Aorta (tissue), 5 donors: Measurements from ENCODE around the gene SCD. TPM values are rescaled to one million over a fixed set of nuclear protein-coding genes. Genes with fewer than 3 reads are reported as not detected.

ENCODE experiments used
- ATAC-seq: fragments of 200-7000 bp; cut with Tn5 transposase; one replicate; pipeline ENCODE4 v1.9.1; 2022; ENCODE audit warnings: moderate library complexity; ENCODE audit not compliant: low FRiP score
- DNase-seq, 2 donors: peaks; one replicate each; pipeline ENCODE4 v3.0.0-alpha.2; 2020
- H3K27ac ChIP-seq, 2 donors: one replicate each; pipeline ENCODE4 v1.5.1; 2013; ENCODE audit warnings: low read length in 2 of 2, mild to moderate bottlenecking in 2 of 2, moderate library complexity in 2 of 2, control low read depth in 1 of 2, inconsistent platforms in 1 of 2, low read depth in 1 of 2
- H3K27me3 ChIP-seq, 2 donors: one replicate each; pipeline ENCODE4 v1.6.1; 2013; ENCODE audit warnings: control low read depth in 1 of 2, low read length in 1 of 2, mild to moderate bottlenecking in 1 of 2, moderate library complexity in 1 of 2; ENCODE audit not compliant: insufficient read depth in 2 of 2, control insufficient read depth in 1 of 2
- H3K36me3 ChIP-seq, 2 donors: one replicate each; pipeline ENCODE4 v1.6.1; 2013; ENCODE audit warnings: control low read depth in 1 of 2, low read length in 1 of 2, mild to moderate bottlenecking in 1 of 2; ENCODE audit not compliant: insufficient read depth in 2 of 2, control insufficient read depth in 1 of 2
- H3K4me1 ChIP-seq, 2 donors: one replicate each; pipeline ENCODE4 v1.6.1; 2013; ENCODE audit warnings: low read length in 2 of 2, control low read depth in 1 of 2, mild to moderate bottlenecking in 1 of 2, moderate library complexity in 1 of 2; ENCODE audit not compliant: insufficient read depth in 2 of 2, control insufficient read depth in 1 of 2
- H3K4me3 ChIP-seq, 2 donors: one replicate each; pipeline ENCODE4 v1.5.1; 2013; ENCODE audit warnings: low read length in 2 of 2, control low read depth in 1 of 2, mild to moderate bottlenecking in 1 of 2
- H3K9me3 ChIP-seq: one replicate; pipeline ENCODE4 v1.6.1; 2013; ENCODE audit warnings: mild to moderate bottlenecking, low read length; ENCODE audit not compliant: control insufficient read depth
- WGBS, 2 donors: extraction: QIAGEN DNeasy Blood & Tissue Kit; methylation state at CpG; one replicate each; pipeline ENCODE4 v1.1.7; 2013; 5-methylcytosine and 5-hydroxymethylcytosine counted together
- intact Hi-C, 2 donors: fragments of 100-400 bp; cut with DNase I; formaldehyde crosslinking; loops; one replicate each; pipeline versions ENCODE4 v1.14.2 to v1.15.0; 2022
- polyA plus RNA-seq, 2 donors: library from polyadenylated mRNA; stranded (reverse); fragments of 200-250 nt; gene quantifications; one replicate each; pipeline ENCODE4 v1.2.3, GENCODE V29; 2013
- total RNA-seq, 2 donors: library from RNA; stranded (reverse); fragmentation: NEBNext Ultra II Directional; extraction: Animal tissue kit (Norgen Biotek cat#: 25700); gene quantifications; one replicate each; pipeline ENCODE4 v1.2.1, GENCODE V29; 2021
- donor health status: healthy with polysubstance abuse.
- donor health status: Bipolar disorder and iron deficiency.
- donor health status: DM: no; HTN: no; CAD: no.
- donor health status: DM: no; HTN: no; CAD: no.
- donor health status: DM: yes; HTN: yes; CAD: no.

SCD gene
- total and polyA plus RNA-seq, 4 donors, result 1.6 to 47.3 (median 17.7) TPM

DNA sequence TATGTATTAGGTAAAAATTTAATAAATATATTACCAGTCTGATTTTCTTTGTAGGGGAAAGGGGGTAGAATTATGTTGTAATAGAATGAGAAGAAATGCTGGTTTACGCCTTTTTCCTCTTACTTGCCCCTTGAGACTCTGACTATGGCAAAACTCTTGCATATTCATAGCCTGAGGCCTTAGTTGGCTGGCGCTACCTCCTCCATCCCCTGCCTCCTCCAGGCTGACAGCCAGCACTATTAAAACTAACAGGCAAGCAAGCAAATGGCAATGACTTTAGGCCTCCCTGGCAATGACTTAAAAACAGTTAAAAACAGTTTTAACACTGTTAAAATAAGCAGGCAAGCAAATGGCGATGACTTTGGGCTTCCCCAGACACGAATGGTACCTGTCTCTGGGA lies 31.4 kb upstream of the SCD start:
- ATAC-seq, result no peak
- WGBS, 2 donors, result 68 to 79% methylated on average over 4 of the region's 4 CpGs

DNA sequence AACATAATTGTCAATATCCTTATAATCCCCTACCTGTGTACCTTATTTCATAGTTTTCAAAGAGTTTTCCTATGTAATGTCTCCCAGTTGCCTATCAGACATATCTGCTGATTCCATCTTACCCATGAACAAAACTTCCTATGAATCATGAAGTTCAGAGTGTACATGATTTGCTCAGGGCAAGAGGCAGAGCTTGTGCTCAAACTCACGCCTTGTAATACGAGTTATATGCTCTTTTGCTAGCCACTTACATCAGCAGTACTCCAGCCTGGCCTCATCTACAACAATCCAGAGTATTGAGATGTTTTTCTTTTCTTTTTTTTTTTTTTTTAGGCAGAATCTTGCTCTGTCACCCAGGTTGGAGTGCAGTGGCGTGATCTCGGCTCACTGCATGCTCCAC lies 28.8 kb upstream of the SCD start:
- no peak overlapping the region for H3K4me3 ChIP-seq
- ATAC-seq (no peak), DNase-seq (no peak)
- H3K9me3 ChIP-seq, result no peaks in the 10 kb centered on the region
- intact Hi-C loops, result no loop called here
- H3K36me3 ChIP-seq, result no peaks in the 10 kb centered on the region
- H3K27ac ChIP-seq, result no peak overlapping the region
- WGBS, 2 donors, result 79% methylated on average over 4 of the region's 4 CpGs
- no peaks in the 10 kb centered on the region for H3K27me3 ChIP-seq
- no peaks in the 10 kb centered on the region for H3K4me1 ChIP-seq

More for the DNA sequence above, 31.4 kb upstream of the SCD start:
- no peak for DNase-seq
- intact Hi-C loops, result no loop called here
- Histone ChIP-seq H3K4me3 (no peak overlapping the region), H3K36me3 (no peaks in the 10 kb centered on the region), H3K27ac (no peak overlapping the region), H3K9me3 (no peaks in the 10 kb centered on the region), H3K27me3 (peaks cover 0 to 1% of the 10 kb centered on the region in 2 donors), H3K4me1 (no peaks in the 10 kb centered on the region)

- Histone ChIP-seq H3K4me3 (no peak overlapping the region), H3K27me3 (no peaks in the 10 kb centered on the region), H3K9me3 (no peaks in the 10 kb centered on the region), H3K27ac (no peak overlapping the region), H3K4me1 (no peaks in the 10 kb centered on the region), H3K36me3 (no peaks in the 10 kb centered on the region)
- WGBS, 2 donors, result 36% methylated on average over 1 of the region's 1 CpG
- ATAC-seq, result no peak
- intact Hi-C loops, result no loop called here
- no peak for DNase-seq
Measured at GRCh38 chr10:100319707-100320402, 27.2 kb upstream of the SCD start.

DNA sequence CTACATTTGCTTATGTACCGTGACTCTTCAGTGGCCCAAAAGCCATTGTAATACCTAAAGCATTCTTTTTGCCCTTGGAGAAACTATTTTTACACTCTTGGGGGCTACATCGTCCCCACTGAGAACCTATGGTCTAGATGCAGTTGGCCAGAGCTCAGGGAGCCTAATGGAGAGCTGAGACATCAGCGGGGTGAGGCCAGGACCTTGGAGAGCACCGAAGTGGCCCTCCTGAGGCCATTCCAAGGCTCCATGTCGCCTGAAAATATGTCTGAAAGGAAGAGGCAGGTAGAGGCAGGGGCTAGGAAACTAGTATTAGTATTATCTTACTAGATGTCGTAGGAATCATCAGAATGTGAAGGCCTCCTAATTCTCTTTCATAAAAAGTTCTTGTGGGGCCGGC lies 21.9 kb upstream of the SCD start:
- Histone ChIP-seq H3K27ac (no peak overlapping the region), H3K4me3 (no peak overlapping the region), H3K27me3 (peaks cover 0 to 2% of the 10 kb centered on the region in 2 donors), H3K4me1 (no peaks in the 10 kb centered on the region), H3K9me3 (no peaks in the 10 kb centered on the region), H3K36me3 (no peaks in the 10 kb centered on the region)
- 38 to 40% methylated on average over 7 of the region's 7 CpGs for WGBS, 2 donors
- no peak for DNase-seq
- no peak for ATAC-seq
- intact Hi-C loops, result no loop called here

DNA sequence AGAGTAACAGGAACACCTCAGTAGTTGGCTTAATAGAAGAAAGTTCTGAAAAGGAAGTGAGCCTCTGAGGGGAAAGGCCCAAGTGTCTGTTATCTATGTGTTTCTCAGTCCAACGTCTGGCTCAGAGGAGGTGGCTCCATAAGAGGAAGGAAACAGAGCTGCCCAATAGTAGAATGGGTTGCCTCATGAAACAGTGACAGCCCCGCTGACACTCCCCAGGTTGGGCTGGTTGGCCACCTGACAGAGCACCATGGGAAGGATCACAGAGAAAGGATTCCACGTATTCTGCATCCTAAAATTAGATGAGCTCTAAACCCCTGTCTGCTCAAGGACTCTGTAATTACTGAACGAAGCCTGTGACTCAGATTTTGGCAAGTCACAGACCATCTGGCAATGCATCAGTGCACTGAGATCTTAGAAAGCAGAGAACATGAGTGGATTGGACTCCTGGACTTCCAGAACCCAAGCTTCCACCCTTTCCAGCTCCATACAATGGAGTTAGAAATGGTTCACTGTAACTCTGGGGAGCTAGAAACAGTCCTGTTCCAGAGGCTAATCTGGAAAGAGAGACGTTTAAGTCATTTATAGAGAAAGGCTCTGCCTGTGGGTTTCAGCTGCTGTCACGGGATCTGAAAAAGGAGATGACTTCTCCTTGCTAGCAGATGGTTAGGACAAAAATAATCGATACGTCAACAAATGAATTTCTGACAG lies 19.9 kb upstream of the SCD start:
- H3K27me3 ChIP-seq, result peaks cover 0 to 2% of the 10 kb centered on the region in 2 donors
- peak; percentile 56 for ATAC-seq
- peak in 1 of 2 donors; percentile 57 for DNase-seq

DNA sequence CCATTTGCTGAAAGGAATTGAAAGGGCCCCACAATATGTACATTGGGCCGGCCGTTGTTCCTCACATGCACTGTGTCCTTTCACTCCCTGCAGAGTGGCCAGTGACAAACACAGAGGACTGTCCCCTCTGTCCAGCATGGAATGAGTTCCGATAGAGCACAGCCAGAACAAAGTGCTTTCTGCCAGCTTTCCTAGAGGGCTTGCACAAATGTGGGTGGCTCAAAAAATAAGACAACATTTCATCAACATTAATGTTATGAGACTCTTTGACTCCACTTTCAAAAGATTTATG lies 19.4 kb upstream of the SCD start:
- H3K9me3 ChIP-seq, result no peaks in the 10 kb centered on the region
- no peaks in the 10 kb centered on the region for H3K36me3 ChIP-seq
- H3K4me3 ChIP-seq, result no peak overlapping the region
- no peaks in the 10 kb centered on the region for H3K4me1 ChIP-seq
- intact Hi-C loops, result no loop called here
- H3K27me3 ChIP-seq, result peaks cover 0 to 2% of the 10 kb centered on the region in 2 donors
- WGBS, 2 donors, result 51 to 55% methylated on average over 3 of the region's 3 CpGs
- no peak overlapping the region for H3K27ac ChIP-seq
- DNase-seq, result no peak
- no peak for ATAC-seq

More for the DNA sequence above, 19.9 kb upstream of the SCD start:
- Histone ChIP-seq H3K36me3 (no peaks in the 10 kb centered on the region), H3K9me3 (no peaks in the 10 kb centered on the region), H3K27ac (no peak overlapping the region), H3K4me3 (no peak overlapping the region), H3K4me1 (no peaks in the 10 kb centered on the region)
- WGBS, 2 donors, result 39% methylated on average over 8 of the region's 8 CpGs
- intact Hi-C loops, result no loop called here

GRCh38 chr10:100328198-100328597 lies 18.8 kb upstream of the SCD start:
- ATAC-seq (no peak), DNase-seq (no peak)
- intact Hi-C loops, result no loop called here
- peaks cover 0 to 2% of the 10 kb centered on the region in 2 donors for H3K27me3 ChIP-seq
- 58 to 59% methylated on average over 5 of the region's 5 CpGs for WGBS, 2 donors
- no peak overlapping the region for H3K4me3 ChIP-seq
- no peaks in the 10 kb centered on the region for H3K9me3 ChIP-seq
- H3K4me1 ChIP-seq, result no peaks in the 10 kb centered on the region
- H3K27ac ChIP-seq, result no peak overlapping the region
- H3K36me3 ChIP-seq, result no peaks in the 10 kb centered on the region

DNA sequence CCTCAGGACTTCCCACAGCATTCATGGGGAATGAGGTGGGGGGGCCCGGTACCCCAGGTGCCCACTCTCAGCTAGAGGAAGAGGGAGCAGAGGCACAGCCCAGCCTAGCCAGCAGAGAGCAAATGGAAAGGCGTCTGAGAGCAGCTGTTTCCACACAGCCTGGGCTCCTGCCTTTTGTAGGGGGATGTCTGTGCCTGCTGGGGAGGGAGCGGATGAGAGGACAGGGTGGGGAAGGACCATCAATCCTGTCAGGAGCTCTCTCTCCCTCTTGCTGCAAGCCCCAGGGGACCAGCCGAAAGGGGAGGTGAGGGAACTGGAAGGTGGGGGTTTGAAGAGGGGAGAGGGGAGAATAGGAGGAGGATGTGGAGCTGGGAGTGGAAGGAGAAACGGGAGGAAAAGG lies 17.0 kb upstream of the SCD start, which contains the start of gene PKD2L1:
PKD2L1 (minus strand) TSS at position 150 of the 400 bp plus-strand sequence; CDS start at position 25, 125 bp downstream.
- WGBS, 2 donors, result 13 to 28% methylated on average over 5 of the region's 5 CpGs
- Histone ChIP-seq H3K4me3 (no peak within 1 kb of the TSS), H3K9me3 (no peaks in the 10 kb centered on the region), H3K4me1 (no peaks in the 10 kb centered on the region), H3K27me3 (peaks cover 0 to 2% of the 10 kb centered on the region in 2 donors), H3K27ac (no peak within 1 kb of the TSS), H3K36me3 (no peaks in the 10 kb centered on the region)
- DNase-seq (no peak), ATAC-seq (no peak)
- intact Hi-C loops, result no loop called here

GRCh38 chr10:100333106-100333505 lies 13.9 kb upstream of the SCD start:
- no peak for DNase-seq
- H3K36me3 ChIP-seq, result no peaks in the 10 kb centered on the region
- intact Hi-C loops, result no loop called here
- H3K27ac ChIP-seq, result no peak overlapping the region
- no peak overlapping the region for H3K4me3 ChIP-seq
- no peak for ATAC-seq
- no peaks in the 10 kb centered on the region for H3K9me3 ChIP-seq
- no peaks in the 10 kb centered on the region for H3K27me3 ChIP-seq
- WGBS, 2 donors, result 53 to 57% methylated on average over 4 of the region's 4 CpGs
- H3K4me1 ChIP-seq, result no peaks in the 10 kb centered on the region
